BE2C (cell line): Measurements from ENCODE around the gene ATP6V0A1.
"Not testable (repeated sequence)": the region's sequence is repeated elsewhere in the genome, so short reads cannot be mapped to it uniquely, and the experiment has no call there.

ENCODE experiments used
- DNase-seq: peaks from one replicate; pipeline ENCODE4 v3.0.0-alpha.2; 2020
- H3K27me3 ChIP-seq: fragments of 250-450 bp; sonication (Bioruptor Pico); 2 replicates; pipeline ENCODE4 v1.5.1; 2020; ENCODE audit warnings: mild to moderate bottlenecking
- H3K36me3 ChIP-seq: fragments of 250-450 bp; sonication (Bioruptor Pico); 2 replicates; pipeline ENCODE4 v1.5.1; 2020; ENCODE audit warnings: mild to moderate bottlenecking
- H3K4me1 ChIP-seq: fragments of 250-450 bp; sonication (Bioruptor Pico); 2 replicates; pipeline ENCODE4 v1.5.1; 2020
- H3K4me3 ChIP-seq: 2 replicates; pipeline ENCODE4 v1.5.1; 2011; ENCODE audit warnings: low read depth, low read length
- H3K9me3 ChIP-seq: fragments of 250-450 bp; sonication (Bioruptor Pico); 2 replicates; pipeline ENCODE4 v1.5.1; 2020
- CTCF ChIP-seq: IDR thresholded peaks from 2 replicates; pipeline ENCODE4 v1.5.1; 2012; ENCODE audit warnings: mild to moderate bottlenecking, low read depth, low read length

Gene ATP6V0A1

GRCh38 chr17:42475835-42476234, 17.2 kb downstream of the ATP6V0A1 start:
- no peak for TF ChIP-seq CTCF
- no peaks in the 10 kb centered on the region for H3K27me3 ChIP-seq
- H3K4me3 ChIP-seq: no peak overlapping the region
- peaks cover 83% of the 10 kb centered on the region for H3K36me3 ChIP-seq
- H3K9me3 ChIP-seq: no peaks in the 10 kb centered on the region
- DNase-seq: no peak
- H3K4me1 ChIP-seq: no peaks in the 10 kb centered on the region

GRCh38 chr17:42476411-42476810, 17.7 kb downstream of the ATP6V0A1 start:
- H3K36me3 ChIP-seq: peaks cover 83% of the 10 kb centered on the region
- no peak overlapping the region for H3K4me3 ChIP-seq
- no peaks in the 10 kb centered on the region for H3K4me1 ChIP-seq
- no peak for DNase-seq
- no peaks in the 10 kb centered on the region for H3K9me3 ChIP-seq
- no peak for TF ChIP-seq CTCF
- no peaks in the 10 kb centered on the region for H3K27me3 ChIP-seq

- H3K36me3 ChIP-seq: peaks cover 87% of the 10 kb centered on the region
- DNase-seq: no peak
- H3K9me3 ChIP-seq: no peaks in the 10 kb centered on the region
- H3K27me3 ChIP-seq: no peaks in the 10 kb centered on the region
- no peak overlapping the region for H3K4me3 ChIP-seq
- TF ChIP-seq CTCF: no peak
- H3K4me1 ChIP-seq: no peaks in the 10 kb centered on the region
These were observed 18.5 kb downstream of the ATP6V0A1 start for GRCh38 chr17:42477173-42477572.

GRCh38 chr17:42477824-42478223, 19.1 kb downstream of the ATP6V0A1 start:
- H3K27me3 ChIP-seq, H3K4me1 ChIP-seq, DNase-seq, H3K9me3 ChIP-seq, H3K4me3 ChIP-seq: not testable (repeated sequence)
- H3K36me3 ChIP-seq: peaks cover 86% of the 10 kb centered on the region

- H3K27me3 ChIP-seq: no peaks in the 10 kb centered on the region
- H3K36me3 ChIP-seq: peaks cover 92% of the 10 kb centered on the region
- no peak overlapping the region for H3K4me3 ChIP-seq
- H3K9me3 ChIP-seq: no peaks in the 10 kb centered on the region
- DNase-seq: no peak
- no peaks in the 10 kb centered on the region for H3K4me1 ChIP-seq
- TF ChIP-seq CTCF: no peak
These were observed 25.6 kb downstream of the ATP6V0A1 start for GRCh38 chr17:42484304-42484703.

- no peaks in the 10 kb centered on the region for H3K27me3 ChIP-seq
- no peak overlapping the region for H3K4me3 ChIP-seq
- H3K9me3 ChIP-seq: no peaks in the 10 kb centered on the region
- no peaks in the 10 kb centered on the region for H3K4me1 ChIP-seq
- DNase-seq: no peak
- no peak for TF ChIP-seq CTCF
- H3K36me3 ChIP-seq: peaks cover 91% of the 10 kb centered on the region
These were observed 27.0 kb downstream of the ATP6V0A1 start for GRCh38 chr17:42485680-42486079.

- H3K27me3 ChIP-seq: no peaks in the 10 kb centered on the region
- H3K4me1 ChIP-seq: no peaks in the 10 kb centered on the region
- no peak overlapping the region for H3K4me3 ChIP-seq
- peaks cover 88% of the 10 kb centered on the region for H3K36me3 ChIP-seq
- no peak for TF ChIP-seq CTCF
- no peaks in the 10 kb centered on the region for H3K9me3 ChIP-seq
- DNase-seq: no peak
These were observed 29.4 kb downstream of the ATP6V0A1 start for GRCh38 chr17:42488032-42488431.
